AG10803 (cell line): ENCODE data around the gene MRNIP.
"Not testable (repeated sequence)": the region's sequence is repeated elsewhere in the genome, so short reads cannot be mapped to it uniquely, and the experiment has no call there.

Source experiments
- DNase-seq: peaks from one replicate; pipeline ENCODE4 v3.0.0; 2010; ENCODE audit warnings: low read depth
- H3K4me3 ChIP-seq: 2 replicates; pipeline ENCODE4 v1.5.1; 2011; ENCODE audit warnings: mild to moderate bottlenecking, low read length, control low read depth
- CTCF ChIP-seq: conservative IDR thresholded peaks from 2 replicates; pipeline ENCODE4 v1.5.1; 2011; ENCODE audit warnings: mild to moderate bottlenecking, low read length, control low read depth, inconsistent platforms

MRNIP gene

GRCh38 chr5:179839328-179840256, 19.0 kb downstream of the MRNIP start:
- no peak for DNase-seq
- TF ChIP-seq CTCF = no peak
- H3K4me3 ChIP-seq = no peak overlapping the region

GRCh38 chr5:179837076-179838011, 21.3 kb downstream of the MRNIP start:
- H3K4me3 ChIP-seq = no peak overlapping the region
- no peak for DNase-seq
- no peak for TF ChIP-seq CTCF

GRCh38 chr5:179836225-179837019, 22.2 kb downstream of the MRNIP start:
- no peak for TF ChIP-seq CTCF
- no peak overlapping the region for H3K4me3 ChIP-seq
- no peak for DNase-seq

GRCh38 chr5:179834871-179835270, 23.7 kb downstream of the MRNIP start:
- H3K4me3 ChIP-seq, DNase-seq: not testable (repeated sequence)

- TF ChIP-seq CTCF = no peak
- DNase-seq = no peak
- no peak overlapping the region for H3K4me3 ChIP-seq
Measured at GRCh38 chr5:179834120-179834519, 24.5 kb downstream of the MRNIP start.

- TF ChIP-seq CTCF = no peak
- no peak overlapping the region for H3K4me3 ChIP-seq
- no peak for DNase-seq
Measured at GRCh38 chr5:179833709-179834070, 24.9 kb downstream of the MRNIP start.
